Activated CD4-positive, alpha-beta T cell treated with anti-CD3 and anti-CD28 coated beads for 1 hour (primary cell): ENCODE data around the gene METTL2B.
"Not testable (repeated sequence)": the region's sequence is repeated elsewhere in the genome, so short reads cannot be mapped to it uniquely, and the experiment has no call there.

Experiments used
- DNase-seq: peaks from one replicate; pipeline ENCODE4 v3.0.0-alpha.2; 2020

Gene METTL2B

DNA sequence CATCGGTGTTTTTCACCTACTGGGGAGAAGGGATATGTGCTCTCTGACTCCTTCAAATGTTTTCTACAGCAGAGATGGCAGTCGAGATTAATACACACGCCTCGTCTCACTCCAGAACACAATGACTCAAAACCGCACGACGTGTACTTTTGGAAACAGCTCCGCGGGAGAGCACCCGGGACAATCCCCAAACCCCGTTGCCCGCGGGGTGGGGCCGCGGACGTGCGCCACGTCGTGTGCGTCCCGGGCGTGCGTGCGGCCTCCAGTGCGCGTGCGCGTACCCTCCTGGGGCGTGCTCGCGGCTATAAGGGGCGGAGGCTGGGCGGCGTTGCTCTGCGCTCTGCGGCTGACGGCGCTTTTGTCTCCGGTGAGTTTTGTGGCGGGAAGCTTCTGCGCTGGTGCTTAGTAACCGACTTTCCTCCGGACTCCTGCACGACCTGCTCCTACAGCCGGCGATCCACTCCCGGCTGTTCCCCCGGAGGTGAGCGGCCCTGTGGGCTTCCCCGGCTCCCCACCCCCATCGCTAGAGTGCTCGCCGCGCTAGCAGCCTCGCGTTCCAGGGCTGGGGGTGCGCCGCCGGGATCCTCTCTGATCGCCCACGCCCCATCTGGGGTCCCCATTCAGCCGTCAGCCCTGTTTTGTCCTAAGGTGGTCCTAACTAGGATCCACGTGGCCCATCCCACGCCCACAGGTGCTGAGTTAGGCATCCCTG lies 20.8 kb upstream of the METTL2B start, which contains the start of gene HILPDA:
Gene HILPDA (plus strand): TSS at position 336 of the 712 bp plus-strand sequence. CDS start 1,391 bp downstream, outside the sequence.
- DNase-seq, result peak; percentile 90

DNA sequence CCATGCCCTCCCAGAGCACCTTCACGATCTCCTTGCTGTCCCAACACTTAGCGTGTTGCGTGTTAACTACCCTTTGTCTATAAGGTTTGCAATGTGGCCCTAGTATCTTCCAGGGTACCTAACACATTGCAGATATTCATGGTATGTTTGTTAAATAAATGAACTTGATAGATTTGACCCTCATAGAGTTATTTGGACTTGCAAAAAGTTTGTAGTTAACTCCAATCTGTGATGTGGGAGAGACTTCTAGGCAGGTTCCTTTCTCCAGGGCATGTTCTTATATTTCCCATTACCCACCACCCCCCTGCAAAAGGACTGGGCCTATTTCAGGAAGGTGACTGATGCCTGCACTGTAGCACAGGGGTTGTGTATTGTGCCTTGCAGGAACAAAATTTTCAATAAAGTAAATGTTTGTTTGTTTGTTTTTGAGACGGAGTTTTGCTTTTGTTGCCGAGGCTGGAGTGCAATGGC lies 20.3 kb upstream of the METTL2B start:
- DNase-seq, result no peak

GRCh38 chr7:128457385-128457784 lies 19.2 kb upstream of the METTL2B start:
- not testable (repeated sequence) for DNase-seq

GRCh38 chr7:128458956-128459355 lies 17.6 kb upstream of the METTL2B start:
- no peak for DNase-seq

DNA sequence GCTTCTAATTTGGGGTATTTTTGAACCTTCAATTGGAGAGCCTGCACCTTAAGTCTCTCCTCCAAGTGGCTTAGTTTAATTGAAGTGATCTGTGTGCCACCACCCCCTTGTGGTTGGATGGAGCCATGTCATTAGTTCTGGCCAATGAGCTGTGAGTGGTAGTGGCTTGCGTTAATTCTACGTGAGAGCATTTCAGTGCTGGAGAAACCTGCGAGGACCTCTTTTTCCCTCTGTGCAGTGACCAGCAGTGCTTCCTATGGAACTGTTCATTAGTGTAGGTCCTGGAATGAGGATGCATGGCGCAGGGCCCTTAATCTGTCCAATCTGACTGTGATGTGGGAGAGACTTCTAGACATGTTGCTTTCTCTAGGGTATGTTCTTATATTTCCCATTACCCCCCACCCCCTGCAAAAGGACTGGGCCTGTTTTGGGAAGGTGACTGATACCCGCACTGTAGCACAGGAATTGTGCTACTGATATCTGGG lies 17.1 kb upstream of the METTL2B start:
- peak; percentile 45 for DNase-seq

DNA sequence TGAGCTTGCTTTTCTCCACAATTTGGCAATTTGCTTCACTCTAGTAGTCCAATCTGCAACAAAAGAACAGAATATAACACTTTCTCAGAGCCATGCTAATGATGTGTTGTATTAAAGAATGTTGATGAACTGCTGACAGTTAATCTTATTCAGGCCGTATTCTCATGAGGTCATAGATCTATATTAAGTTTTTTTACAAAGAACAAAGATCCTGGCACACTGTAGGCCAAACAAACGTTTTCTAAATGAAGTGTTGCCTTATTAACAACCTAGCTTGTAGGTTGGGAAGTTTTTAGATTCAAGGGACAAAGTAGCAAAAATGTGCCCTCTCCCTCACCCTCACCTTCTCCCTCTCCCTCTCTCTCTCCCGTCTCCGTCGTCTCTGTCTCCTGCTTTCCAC lies 14.1 kb upstream of the METTL2B start:
- DNase-seq, result no peak

- DNase-seq, result not testable (repeated sequence)
These were observed 13.2 kb upstream of the METTL2B start for GRCh38 chr7:128463345-128463744.

DNA sequence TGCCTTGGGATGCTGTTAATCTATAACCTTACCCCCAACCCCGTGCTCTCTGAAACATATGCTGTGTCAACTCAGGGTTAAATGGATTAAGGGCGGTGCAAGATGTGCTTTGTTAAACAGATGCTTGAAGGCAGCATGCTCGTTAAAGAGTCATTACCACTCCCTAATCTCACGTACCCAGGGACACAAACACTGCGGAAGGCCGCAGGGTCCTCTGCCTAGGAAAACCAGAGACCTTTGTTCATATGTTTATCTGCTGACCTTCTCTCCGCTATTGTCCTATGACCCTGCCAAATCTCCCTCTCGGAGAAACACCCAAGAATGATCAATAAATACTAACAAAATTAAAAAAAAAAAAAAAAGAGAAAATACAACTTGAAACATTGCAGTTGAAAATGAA lies 12.6 kb upstream of the METTL2B start:
- DNase-seq, result not testable (repeated sequence)

- not testable (repeated sequence) for DNase-seq
These were observed 9.7 kb upstream of the METTL2B start for GRCh38 chr7:128466871-128467270.

- DNase-seq, result not testable (repeated sequence)
These were observed 765 bp downstream of the METTL2B start for GRCh38 chr7:128477336-128477690.

GRCh38 chr7:128479082-128479481 lies 2.5 kb downstream of the METTL2B start:
- not testable (repeated sequence) for DNase-seq

DNA sequence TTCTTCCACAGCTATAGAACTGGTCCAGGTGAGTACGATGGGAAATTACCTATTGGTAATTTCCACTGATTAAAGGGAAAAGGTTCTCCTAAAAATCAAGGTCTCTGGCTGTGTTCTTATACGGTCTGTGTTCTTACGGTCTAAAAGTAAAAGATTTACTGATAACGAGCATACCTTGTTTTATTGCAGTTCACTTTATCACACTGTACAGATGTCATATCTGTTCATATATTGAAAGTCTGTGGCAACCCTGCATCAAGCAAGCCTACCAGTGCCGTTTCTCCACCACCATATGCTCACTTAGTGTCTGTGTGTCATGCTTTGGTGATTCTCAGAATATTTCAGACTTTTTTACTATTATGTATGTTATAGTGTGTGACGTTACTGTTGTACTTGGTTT lies 11.6 kb downstream of the METTL2B start:
- DNase-seq, result not testable (repeated sequence)

DNA sequence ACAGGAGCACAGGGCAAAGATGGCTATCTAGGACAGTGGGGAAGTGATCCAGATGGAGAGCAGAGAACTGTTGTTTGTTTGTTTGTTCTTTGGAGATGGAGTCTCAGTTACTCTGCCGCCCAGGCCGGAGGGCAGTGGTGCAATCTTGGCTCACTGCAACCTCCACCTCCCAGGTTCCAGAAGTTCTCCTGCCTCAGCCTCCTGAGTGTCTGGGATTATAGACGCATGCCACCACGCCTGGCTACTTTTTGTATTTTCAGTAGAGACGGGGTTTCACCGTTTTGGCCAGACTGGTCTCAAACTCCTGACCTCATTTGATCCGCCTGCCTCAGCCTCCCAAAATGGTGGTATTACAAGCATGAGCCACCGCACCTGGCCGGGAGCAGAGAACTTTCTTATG lies 20.9 kb downstream of the METTL2B start:
- no peak for DNase-seq

DNA sequence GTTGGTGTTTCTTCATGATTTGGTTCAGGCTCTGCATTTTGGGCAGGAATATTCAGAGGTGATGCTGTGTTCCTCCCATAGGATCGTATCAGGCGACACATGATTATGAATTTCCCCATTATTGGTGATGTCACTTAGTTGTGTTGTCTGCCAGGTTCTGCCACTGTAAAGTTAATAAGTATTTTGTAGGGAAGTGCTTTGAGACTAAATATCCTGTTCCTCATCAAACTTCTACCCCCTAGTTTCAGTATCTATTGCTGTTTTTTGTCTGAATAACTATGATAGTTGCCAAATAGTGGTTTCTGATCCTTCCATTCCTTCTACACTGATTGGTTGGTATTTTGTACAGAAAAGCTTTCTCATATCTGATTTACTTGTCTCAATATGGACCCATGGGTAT lies 28.9 kb downstream of the METTL2B start:
- DNase-seq, result not testable (repeated sequence)

GRCh38 chr7:128506819-128507218 lies 30.3 kb downstream of the METTL2B start:
- DNase-seq, result not testable (repeated sequence)

DNA sequence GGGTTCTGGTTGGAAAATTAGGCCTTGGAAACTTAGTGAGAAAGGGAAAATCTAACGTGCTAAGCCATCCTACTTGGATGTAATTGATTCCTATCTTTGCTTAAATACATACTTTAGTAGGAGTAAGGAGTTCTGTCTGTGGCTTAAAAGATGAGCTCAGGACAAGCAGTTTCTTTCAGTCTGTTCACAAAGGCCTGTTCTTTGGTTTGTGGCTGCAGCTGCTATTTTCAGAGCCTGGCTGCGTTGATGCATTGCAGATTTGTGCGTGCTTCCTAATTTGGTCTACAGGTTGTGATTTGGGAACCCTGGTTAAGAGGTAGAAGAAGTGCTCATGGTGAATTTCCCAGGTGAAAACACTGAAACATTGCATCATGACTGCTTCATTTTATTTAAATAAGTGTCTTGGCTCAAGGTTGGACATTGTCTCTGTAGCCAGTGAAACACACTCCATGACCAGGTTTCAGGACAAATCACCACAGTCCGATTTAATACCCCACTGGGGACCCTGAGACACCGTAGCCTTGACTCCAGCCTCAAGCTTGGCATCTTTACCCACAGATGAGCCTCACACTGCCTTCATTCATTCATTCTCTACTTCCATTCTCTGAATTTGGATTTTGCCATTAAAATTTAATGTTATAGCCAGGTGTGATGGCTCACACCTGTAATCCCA lies 30.9 kb downstream of the METTL2B start:
- DNase-seq, result not testable (repeated sequence)

DNA sequence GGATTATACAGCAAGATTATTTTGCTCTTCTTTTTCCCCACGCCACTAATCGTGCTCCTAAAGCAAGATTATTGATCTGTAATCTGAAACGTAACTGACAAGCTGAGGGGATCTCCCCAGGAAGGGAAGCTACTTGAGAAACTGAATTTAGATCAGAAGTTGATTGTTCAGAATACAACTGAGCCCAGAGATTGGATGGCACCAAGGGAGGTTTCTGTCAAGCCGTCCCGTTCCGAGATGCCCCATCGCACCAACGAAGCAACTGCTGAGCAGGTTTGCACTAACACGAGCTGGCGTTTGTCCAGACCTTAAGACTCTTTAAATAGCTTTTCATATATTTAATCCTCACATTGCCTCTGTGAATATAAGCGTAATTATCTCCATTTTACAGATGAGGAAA lies 35.1 kb downstream of the METTL2B start:
- DNase-seq, result not testable (repeated sequence)

- not testable (repeated sequence) for DNase-seq
These were observed 38.7 kb downstream of the METTL2B start for GRCh38 chr7:128515232-128515631.

DNA sequence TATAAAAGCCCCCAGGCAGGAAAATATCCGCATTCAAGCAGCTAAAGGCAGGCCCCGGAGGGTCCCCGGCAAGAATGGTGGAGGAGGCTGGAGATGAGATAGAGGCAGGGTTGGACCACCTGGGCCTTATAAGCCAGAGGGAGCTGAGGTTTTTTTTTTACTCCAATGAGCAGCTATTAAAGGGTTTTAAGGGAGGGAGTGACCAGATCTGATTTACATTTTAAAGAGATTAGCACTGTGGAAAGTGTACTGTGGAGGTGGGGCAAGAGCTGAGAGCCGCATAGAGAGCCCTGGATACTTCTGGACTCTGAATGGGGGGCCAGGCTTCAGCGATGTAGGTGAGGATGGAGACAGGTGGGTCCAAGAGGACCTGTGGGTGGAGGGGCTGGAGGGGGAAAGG lies 40.5 kb downstream of the METTL2B start:
- DNase-seq, result not testable (repeated sequence)

- peak; percentile 74 for DNase-seq
These were observed 46.8 kb downstream of the METTL2B start for GRCh38 chr7:128523226-128523931.

GRCh38 chr7:128523932-128524524 lies 47.5 kb downstream of the METTL2B start:
- DNase-seq, result not testable (repeated sequence)

DNA sequence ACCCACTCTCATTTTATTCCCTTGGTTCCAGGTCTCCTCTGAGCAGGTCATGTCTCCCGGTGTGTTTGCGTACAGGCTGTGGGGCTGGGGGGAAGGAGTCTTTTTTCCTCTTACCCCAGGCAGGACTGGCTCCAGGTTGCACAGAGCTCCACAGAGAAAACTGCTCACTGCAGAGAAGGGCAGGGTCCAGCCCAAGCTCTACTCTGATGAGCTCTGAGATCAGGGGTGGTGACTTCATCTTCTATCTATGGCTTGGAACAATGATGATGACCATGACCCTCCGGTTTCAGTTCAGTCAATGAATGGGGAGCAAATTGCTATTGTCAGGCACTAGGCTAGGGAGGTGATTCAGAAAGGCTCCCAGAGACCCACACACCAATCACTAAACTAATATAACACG lies 49.0 kb downstream of the METTL2B start:
- DNase-seq, result not testable (repeated sequence)

- not testable (repeated sequence) for DNase-seq
These were observed 49.5 kb downstream of the METTL2B start for GRCh38 chr7:128526062-128526466.
